Naive thymus-derived CD4-positive, alpha-beta T cell (primary cell): ENCODE measurements around the gene SLC16A7. TPM values are rescaled to one million over a fixed set of nuclear protein-coding genes. Genes with fewer than 3 reads are reported as not detected.

Source experiments
- ATAC-seq: fragments of 150-1000 bp; cut with Tn5 transposase; 2 replicates; pipeline ENCODE4 v1.10.0; 2021; ENCODE audit warnings: mild to moderate bottlenecking, moderate library complexity
- CTCF ChIA-PET: fragments of 350-600 bp; sonication (Branson Sonifier 250); formaldehyde crosslinking; loops from one replicate; lab custom pipeline; 2021; ENCODE audit warnings: antibody characterized with exemption; lab: Charles Lee
- POLR2A ChIA-PET: fragments of 350-600 bp; sonication (Branson Sonifier 250); formaldehyde crosslinking; loops from one replicate; lab custom pipeline; 2021; ENCODE audit warnings: antibody characterized with exemption, inconsistent platforms; lab: Charles Lee
- DNase-seq, 9 donors: peaks; one replicate each; pipeline versions ENCODE4 v3.0.0 to v3.0.0-alpha.2; 2020 to 2022; ENCODE audit warnings: mixed read lengths in 1 of 9
- H3K27ac ChIP-seq: one replicate; pipeline ENCODE4 v1.7.0; 2013; ENCODE audit warnings: mild to moderate bottlenecking, low read depth, low read length, moderate library complexity
- H3K27me3 ChIP-seq, 2 donors: one replicate each; pipeline ENCODE4 v1.7.0; 2013; ENCODE audit warnings: low read length in 2 of 2, mild to moderate bottlenecking in 2 of 2, moderate library complexity in 2 of 2; ENCODE audit not compliant: control insufficient read depth in 2 of 2, insufficient read depth in 2 of 2
- H3K36me3 ChIP-seq, 3 experiments: 1 replicate in 2 of 3; 2 replicates in 1 of 3; pipeline ENCODE4 v1.7.0; 2013; ENCODE audit warnings: low read length in 3 of 3, mild to moderate bottlenecking in 3 of 3, moderate library complexity in 1 of 3; ENCODE audit not compliant: insufficient read depth in 3 of 3, control insufficient read depth in 2 of 3
- H3K4me1 ChIP-seq, 2 donors: one replicate each; pipeline ENCODE4 v1.7.0; 2013; ENCODE audit warnings: low read length in 2 of 2, mild to moderate bottlenecking in 2 of 2, moderate library complexity in 1 of 2; ENCODE audit not compliant: control insufficient read depth in 2 of 2, insufficient read depth in 2 of 2
- H3K4me3 ChIP-seq: 2 replicates; pipeline ENCODE4 v1.7.0; 2013; ENCODE audit warnings: mild to moderate bottlenecking, low read length
- H3K9me3 ChIP-seq, 3 experiments: 1 replicate in 2 of 3; 2 replicates in 1 of 3; pipeline ENCODE4 v1.7.0; 2013; ENCODE audit warnings: low read length in 3 of 3; ENCODE audit not compliant: control insufficient read depth in 2 of 3
- H3K27ac Mint-ChIP-seq, 9 donors: one replicate each; pipeline ENCODE4 v1.8.0; 2020 to 2022; ENCODE audit warnings: mixed read lengths in 9 of 9, mild to moderate bottlenecking in 8 of 9, moderate library complexity in 5 of 9, inconsistent platforms in 2 of 9
- H3K27me3 Mint-ChIP-seq, 5 donors: one replicate each; pipeline ENCODE4 v1.8.0; 2021 to 2022; ENCODE audit warnings: mixed read lengths in 5 of 5, mild to moderate bottlenecking in 1 of 5
- H3K36me3 Mint-ChIP-seq, 5 donors: one replicate each; pipeline ENCODE4 v1.8.0; 2020 to 2022; ENCODE audit warnings: mixed read lengths in 5 of 5, mild to moderate bottlenecking in 3 of 5, inconsistent platforms in 1 of 5
- H3K4me1 Mint-ChIP-seq, 7 donors: one replicate each; pipeline ENCODE4 v1.8.0; 2020 to 2022; ENCODE audit warnings: mixed read lengths in 7 of 7, mild to moderate bottlenecking in 3 of 7, inconsistent platforms in 1 of 7
- H3K4me3 Mint-ChIP-seq, 10 donors: one replicate each; pipeline ENCODE4 v1.8.0; 2020 to 2022; ENCODE audit warnings: mild to moderate bottlenecking in 10 of 10, mixed read lengths in 10 of 10, moderate library complexity in 6 of 10, inconsistent platforms in 2 of 10
- H3K9me3 Mint-ChIP-seq, 11 donors: one replicate each; pipeline ENCODE4 v1.8.0; 2020 to 2022; ENCODE audit warnings: mixed read lengths in 11 of 11, mild to moderate bottlenecking in 4 of 11, inconsistent platforms in 1 of 11, moderate library complexity in 1 of 11
- intact Hi-C, 2 donors: fragments of 100-400 bp; cut with micrococcal nuclease; formaldehyde crosslinking; loops; one replicate each; pipeline ENCODE4 v1.15.1; 2023
- polyA plus RNA-seq, 2 donors: library from polyadenylated mRNA; unstranded; fragments of 300-500 nt; fragmentation: Illumina TruSeq; gene quantifications; one replicate each; pipeline ENCODE4 v1.2.3, GENCODE V29; 2021
- total RNA-seq, 6 experiments: library from RNA in 5 of 6; stranded (reverse) in 5 of 6; gene quantifications; 1 replicate in 5 of 6; 2 replicates in 1 of 6; pipeline ENCODE4 v1.2.3 and lab custom pipeline; 2021 to 2026

SLC16A7 gene
- total and polyA plus RNA-seq, 7 experiments from 2014 or later: 19.4 to 57.5 (median 38.9) TPM

- peaks cover 0 to 10% (median 0%) of the 10 kb centered on the region in 11 donors for H3K9me3 Mint-ChIP-seq
- peaks cover 38 to 61% (median 56%) of the 10 kb centered on the region in 7 donors for H3K4me1 Mint-ChIP-seq
- H3K4me3 ChIP-seq: peak overlapping the region; percentile 5
- ChIA-PET POLR2A (interaction anchor here (1.5 kb wide), 1 partner anchor 17 kb away, joined by 6 read pairs; the partner anchor contains the start of gene SLC16A7), CTCF (no interaction called here)
- H3K4me3 Mint-ChIP-seq: peak overlapping the region in 9 of 10 donors; percentile 7 to 75 (median 32)
- peaks cover 0 to 19% (median 0%) of the 10 kb centered on the region in 5 donors for H3K36me3 Mint-ChIP-seq
- H3K27ac ChIP-seq: no peak overlapping the region
- intact Hi-C loops: loop anchor here (1.0 to 5.0 kb wide), 4 partner anchors 17 to 1641 kb away; partner anchors contain the start of gene SLC16A7 (in 1 of the 2)
- H3K36me3 ChIP-seq: no peaks in the 10 kb centered on the region
- no peaks in the 10 kb centered on the region for H3K9me3 ChIP-seq
- ATAC-seq (peak; percentile 71), DNase-seq (peak in 6 of 9 donors; percentile 42 to 62 (median 57))
- no peaks in the 10 kb centered on the region for H3K27me3 Mint-ChIP-seq
- H3K27me3 ChIP-seq: no peaks in the 10 kb centered on the region
- H3K4me1 ChIP-seq: peaks cover 18 to 21% of the 10 kb centered on the region in 2 donors
- H3K27ac Mint-ChIP-seq: peak overlapping the region in 8 of 9 donors; percentile 0 to 29 (median 5)
Measured at GRCh38 chr12:59578254-59578653, 17.6 kb upstream of the SLC16A7 start.

DNA sequence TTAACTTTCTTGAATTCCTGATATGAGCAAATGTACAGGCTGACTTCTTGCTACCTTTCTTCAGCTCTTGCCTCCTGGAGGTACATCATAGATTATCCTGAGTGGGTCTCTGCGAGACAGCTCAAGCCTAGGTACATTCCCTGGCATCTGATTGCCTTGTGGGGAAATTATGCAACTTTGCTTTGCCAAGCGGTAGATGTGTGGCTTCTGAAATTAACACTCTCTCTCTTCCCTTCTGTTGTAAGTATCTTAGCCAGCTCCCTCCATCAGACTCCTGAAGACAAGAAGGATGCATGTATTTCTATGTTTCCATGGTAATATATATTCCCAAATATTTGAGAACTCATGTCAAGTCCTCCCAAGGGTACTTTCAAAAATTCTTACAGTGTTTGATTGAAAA lies 16.2 kb upstream of the SLC16A7 start:
- H3K4me3 ChIP-seq: no peak overlapping the region
- H3K27me3 ChIP-seq: no peaks in the 10 kb centered on the region
- Mint-ChIP-seq H3K27ac (no peak overlapping the region), H3K4me3 (peak overlapping the region in 2 of 10 donors; percentile 1 to 33), H3K4me1 (peaks cover 34 to 56% (median 51%) of the 10 kb centered on the region in 7 donors), H3K9me3 (peaks cover 0 to 11% (median 0%) of the 10 kb centered on the region in 11 donors), H3K36me3 (peaks cover 0 to 19% (median 0%) of the 10 kb centered on the region in 5 donors), H3K27me3 (no peaks in the 10 kb centered on the region)
- no peaks in the 10 kb centered on the region for H3K36me3 ChIP-seq
- no peaks in the 10 kb centered on the region for H3K9me3 ChIP-seq
- DNase-seq: no peak
- intact Hi-C loops: loop anchor here (5.0 kb wide), 2 partner anchors 37 to 1642 kb away; no protein-coding TSS in a partner anchor
- ChIA-PET CTCF (no interaction called here), POLR2A (interaction anchor here (1.2 to 1.5 kb wide), 2 partner anchors 16 to 18 kb away, joined by 3 to 6 read pairs; partner anchors contain the start of gene SLC16A7)
- ATAC-seq: no peak
- peaks cover 18 to 21% of the 10 kb centered on the region in 2 donors for H3K4me1 ChIP-seq
- no peak overlapping the region for H3K27ac ChIP-seq

- Mint-ChIP-seq H3K4me1 (peaks cover 34 to 55% (median 49%) of the 10 kb centered on the region in 7 donors), H3K4me3 (no peak overlapping the region), H3K36me3 (peaks cover 0 to 19% (median 0%) of the 10 kb centered on the region in 5 donors), H3K27me3 (no peaks in the 10 kb centered on the region), H3K27ac (no peak overlapping the region), H3K9me3 (peaks cover 0 to 15% (median 0%) of the 10 kb centered on the region in 11 donors)
- Histone ChIP-seq H3K36me3 (no peaks in the 10 kb centered on the region), H3K4me1 (peaks cover 18 to 21% of the 10 kb centered on the region in 2 donors), H3K27ac (no peak overlapping the region), H3K27me3 (no peaks in the 10 kb centered on the region), H3K4me3 (no peak overlapping the region), H3K9me3 (no peaks in the 10 kb centered on the region)
- intact Hi-C loops: no loop called here
- ATAC-seq: no peak
- POLR2A ChIA-PET: interaction anchor here (1.2 kb wide), 1 partner anchor 17 kb away, joined by 3 read pairs; no protein-coding TSS in a partner anchor
- no peak for DNase-seq
- CTCF ChIA-PET: no interaction called here
Measured at GRCh38 chr12:59580050-59580449, 15.8 kb upstream of the SLC16A7 start.

DNA sequence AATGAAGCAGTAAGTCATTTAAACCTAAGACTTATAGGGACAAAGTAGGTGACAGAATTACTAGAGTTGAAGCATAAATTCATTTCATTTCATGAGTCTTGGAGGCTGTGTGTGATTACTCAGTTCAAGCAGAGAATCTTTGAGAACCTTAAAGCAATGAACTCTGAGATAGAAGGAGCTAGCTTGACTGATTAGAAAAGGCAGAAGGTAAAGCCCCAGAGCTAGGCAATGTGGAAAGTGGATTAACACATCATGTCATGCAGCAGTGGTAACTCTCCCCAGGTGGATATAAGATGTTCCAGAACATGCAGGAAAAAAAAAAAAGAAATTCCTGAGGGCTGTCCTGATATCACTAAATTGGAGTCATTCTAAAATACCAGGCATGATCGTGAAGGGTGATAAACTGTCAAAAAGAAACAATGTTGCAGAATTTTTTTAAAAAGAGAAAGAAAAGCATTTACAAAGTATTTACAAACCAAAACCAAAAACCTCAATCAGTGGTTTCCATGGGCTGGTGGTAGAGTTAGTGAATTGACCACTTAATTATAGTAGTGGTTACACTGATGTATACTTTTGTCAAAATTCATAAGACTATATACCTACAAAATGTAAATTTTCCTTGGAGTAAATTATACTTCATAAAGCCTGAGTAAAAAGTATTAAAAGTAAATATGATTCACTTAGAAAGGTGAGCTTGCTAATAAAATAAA lies 12.7 kb upstream of the SLC16A7 start:
- intact Hi-C loops: no loop called here
- Histone ChIP-seq H3K4me3 (no peak overlapping the region), H3K27ac (no peak overlapping the region), H3K36me3 (no peaks in the 10 kb centered on the region), H3K27me3 (no peaks in the 10 kb centered on the region), H3K4me1 (peaks cover 7 to 8% of the 10 kb centered on the region in 2 donors), H3K9me3 (no peaks in the 10 kb centered on the region)
- ChIA-PET POLR2A (no interaction called here), CTCF (no interaction called here)
- DNase-seq: no peak
- H3K4me3 Mint-ChIP-seq: peak overlapping the region in 1 of 10 donors; percentile 26
- peaks cover 14 to 28% (median 22%) of the 10 kb centered on the region in 7 donors for H3K4me1 Mint-ChIP-seq
- H3K36me3 Mint-ChIP-seq: peaks cover 0 to 12% (median 0%) of the 10 kb centered on the region in 5 donors
- peaks cover 0 to 13% (median 0%) of the 10 kb centered on the region in 11 donors for H3K9me3 Mint-ChIP-seq
- ATAC-seq: no peak
- no peak overlapping the region for H3K27ac Mint-ChIP-seq
- no peaks in the 10 kb centered on the region for H3K27me3 Mint-ChIP-seq

- Histone ChIP-seq H3K4me3 (no peak overlapping the region), H3K9me3 (no peaks in the 10 kb centered on the region), H3K36me3 (no peaks in the 10 kb centered on the region), H3K4me1 (no peaks in the 10 kb centered on the region), H3K27ac (no peak overlapping the region), H3K27me3 (no peaks in the 10 kb centered on the region)
- Mint-ChIP-seq H3K9me3 (peaks cover 0 to 7% (median 0%) of the 10 kb centered on the region in 11 donors), H3K27me3 (no peaks in the 10 kb centered on the region), H3K36me3 (no peaks in the 10 kb centered on the region), H3K27ac (no peak overlapping the region), H3K4me1 (peaks cover 0 to 8% (median 4%) of the 10 kb centered on the region in 7 donors), H3K4me3 (no peak overlapping the region)
- ChIA-PET CTCF (no interaction called here), POLR2A (interaction anchor here (1.8 kb wide), 1 partner anchor 8 kb away, joined by 6 read pairs; the partner anchor contains the start of gene SLC16A7)
- intact Hi-C loops: no loop called here
- ATAC-seq (no peak), DNase-seq (no peak)
Measured at GRCh38 chr12:59587710-59588109, 8.1 kb upstream of the SLC16A7 start.

- peaks cover 0 to 7% (median 0%) of the 10 kb centered on the region in 11 donors for H3K9me3 Mint-ChIP-seq
- Histone ChIP-seq H3K4me3 (no peak overlapping the region), H3K4me1 (peaks cover 17 to 18% of the 10 kb centered on the region in 2 donors), H3K27me3 (no peaks in the 10 kb centered on the region), H3K27ac (no peak overlapping the region), H3K9me3 (no peaks in the 10 kb centered on the region), H3K36me3 (peaks cover 0 to 5% (median 0%) of the 10 kb centered on the region in 3 experiments)
- no peak for DNase-seq
- intact Hi-C loops: loop anchor here in 1 of 2 donors (2.0 kb wide), 1 partner anchor 141 kb away; no protein-coding TSS in a partner anchor
- H3K36me3 Mint-ChIP-seq: peaks cover 0 to 5% (median under 1%) of the 10 kb centered on the region in 5 donors
- H3K4me1 Mint-ChIP-seq: peaks cover 15 to 47% (median 41%) of the 10 kb centered on the region in 7 donors
- ChIA-PET POLR2A (interaction anchor here (0.8 kb wide), 1 partner anchor 8 kb away, joined by 3 read pairs; no protein-coding TSS in a partner anchor), CTCF (interaction anchor here (0.6 kb wide), 1 partner anchor 237 kb away, joined by 3 read pairs; no protein-coding TSS in a partner anchor)
- H3K27me3 Mint-ChIP-seq: no peaks in the 10 kb centered on the region
- no peak for ATAC-seq
- H3K27ac Mint-ChIP-seq: peak overlapping the region in 4 of 9 donors; percentile 3 to 94 (median 57)
- peak overlapping the region in 4 of 10 donors; percentile 0 to 8 (median 4) for H3K4me3 Mint-ChIP-seq
Measured at GRCh38 chr12:59593761-59594160, 2.1 kb upstream of the SLC16A7 start.
